Ishikawa (cell line): ENCODE measurements around the gene DNAH8.

Experiments used
- CEBPB ChIP-seq: IDR thresholded peaks from 2 replicates; pipeline ENCODE4 v1.6.1; 2012
- CREB1 ChIP-seq: IDR thresholded peaks from 2 replicates; pipeline ENCODE4 v1.6.1; 2012; ENCODE audit warnings: low read depth
- EGR1 ChIP-seq: IDR thresholded peaks from 2 replicates; pipeline ENCODE4 v1.6.1; 2012
- EP300 ChIP-seq: IDR thresholded peaks from 2 replicates; pipeline ENCODE4 v1.6.1; 2012; ENCODE audit warnings: borderline replicate concordance
- FOXM1 ChIP-seq: IDR thresholded peaks from 2 replicates; pipeline ENCODE4 v1.6.1; 2012; ENCODE audit warnings: low read depth, borderline replicate concordance
- MAX ChIP-seq: IDR thresholded peaks from 2 replicates; pipeline ENCODE4 v1.6.1; 2012
- NFIC ChIP-seq: IDR thresholded peaks from 2 replicates; pipeline ENCODE4 v1.6.1; 2012
- RAD21 ChIP-seq: IDR thresholded peaks from 2 replicates; pipeline ENCODE4 v1.6.1; 2012; ENCODE audit warnings: low read depth
- REST ChIP-seq: IDR thresholded peaks from 2 replicates; pipeline ENCODE4 v1.6.1; 2012; ENCODE audit warnings: low read depth, mild to moderate bottlenecking
- TAF1 ChIP-seq: IDR thresholded peaks from 2 replicates; pipeline ENCODE4 v1.6.1; 2012; ENCODE audit warnings: low read depth, mild to moderate bottlenecking
- TCF12 ChIP-seq: IDR thresholded peaks from 2 replicates; pipeline ENCODE4 v1.6.1; 2012; ENCODE audit warnings: low read depth
- TEAD4 ChIP-seq: IDR thresholded peaks from 2 replicates; pipeline ENCODE4 v1.6.1; 2012
- USF1 ChIP-seq: IDR thresholded peaks from 2 replicates; pipeline ENCODE4 v1.6.1; 2012
- YY1 ChIP-seq: IDR thresholded peaks from 2 replicates; pipeline ENCODE4 v1.6.1; 2012; ENCODE audit warnings: low read depth
- ZBTB7A ChIP-seq: IDR thresholded peaks from 2 replicates; pipeline ENCODE4 v1.6.1; 2012; ENCODE audit warnings: low read depth

The DNAH8 gene

GRCh38 chr6:38806833-38807232 is 91.7 kb downstream of the DNAH8 start:
- no peak for TF ChIP-seq EGR1

DNA sequence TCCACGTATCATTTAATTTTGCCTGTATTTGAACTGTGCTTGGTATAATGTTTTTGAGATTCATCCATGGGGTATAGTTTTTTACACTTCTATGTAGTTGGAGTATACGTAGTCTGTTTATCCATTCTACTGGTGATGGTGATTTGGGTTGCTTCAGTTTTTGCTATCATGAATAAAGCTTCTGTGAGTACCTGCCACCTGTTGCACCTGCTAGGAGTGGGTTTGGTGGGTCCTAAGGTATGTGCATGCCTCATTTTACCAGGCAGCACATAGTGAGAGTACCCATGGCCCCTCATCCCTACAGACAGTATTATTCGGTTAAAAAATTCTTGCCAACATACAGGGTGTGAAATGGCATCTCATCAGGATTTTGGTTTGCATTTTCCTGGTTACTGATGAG is 92.9 kb downstream of the DNAH8 start:
- TF ChIP-seq FOXM1 (no peak), RAD21 (no peak), REST (no peak), NFIC (no peak), USF1 (no peak), MAX (no peak), TEAD4 (no peak), TCF12 (no peak), YY1 (no peak), TAF1 (no peak), EP300 (no peak), ZBTB7A (no peak), CREB1 (no peak), CEBPB (no peak), EGR1 (no peak)

- TF ChIP-seq REST (no peak), CEBPB (peak; percentile 54; the same call in 1 of the 2 replicates)
These were observed 98.1 kb downstream of the DNAH8 start for GRCh38 chr6:38813041-38813823.

DNA sequence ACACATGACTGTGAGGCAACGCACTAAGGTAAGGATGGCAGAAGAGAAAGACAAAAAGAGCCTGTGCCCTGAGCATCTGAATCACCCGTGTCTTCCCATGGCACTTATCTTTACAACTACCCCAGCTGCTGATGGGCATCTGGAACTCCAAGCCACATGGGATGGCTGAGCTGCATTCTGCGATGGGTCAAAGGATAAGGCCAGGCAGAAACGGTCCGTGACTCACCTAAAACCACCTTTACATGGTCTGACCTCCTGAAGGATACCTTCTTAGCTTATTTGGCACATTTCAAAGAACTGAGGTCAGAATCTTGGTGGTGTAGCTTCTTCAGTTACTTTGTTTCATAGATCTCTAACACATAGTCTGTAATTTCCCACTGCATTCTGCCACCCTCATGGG is 99.7 kb downstream of the DNAH8 start:
- TF ChIP-seq TCF12: no peak
- TF ChIP-seq TEAD4: no peak
- TF ChIP-seq RAD21: no peak
- TF ChIP-seq EGR1: no peak
- no peak for TF ChIP-seq NFIC

DNA sequence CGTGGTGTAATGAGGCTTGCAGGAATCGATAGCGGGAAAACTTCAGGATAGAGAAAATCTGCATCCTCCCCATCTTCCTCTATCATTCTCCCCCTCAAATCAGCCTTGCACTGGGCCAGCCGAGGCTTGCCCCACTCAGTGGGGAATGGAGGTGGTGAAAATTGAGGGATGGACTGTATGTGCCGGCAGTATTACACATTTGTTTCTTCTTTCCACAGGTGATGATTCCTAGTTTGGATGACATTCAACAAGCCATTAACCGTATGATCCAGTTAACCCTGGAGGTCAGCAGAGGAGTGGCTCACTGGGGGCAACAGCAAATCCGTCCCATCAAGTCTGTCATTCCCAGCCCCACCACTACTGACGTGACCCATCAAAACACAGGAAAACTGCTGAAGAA is 100.1 kb downstream of the DNAH8 start:
- TF ChIP-seq RAD21: no peak
- TF ChIP-seq TCF12: no peak
- TF ChIP-seq TAF1: no peak
- TF ChIP-seq TEAD4: no peak
- TF ChIP-seq MAX: no peak
- TF ChIP-seq YY1: no peak
- no peak for TF ChIP-seq ZBTB7A
- TF ChIP-seq EGR1: no peak

- TF ChIP-seq CREB1 (no peak), FOXM1 (no peak), ZBTB7A (no peak), MAX (no peak), TCF12 (no peak), NFIC (no peak), RAD21 (no peak), EP300 (no peak), TEAD4 (no peak), TAF1 (no peak), USF1 (no peak), REST (no peak), EGR1 (no peak), CEBPB (no peak), YY1 (no peak)
These were observed 103.6 kb downstream of the DNAH8 start for GRCh38 chr6:38818691-38819090.
